22Rv1 (cell line): ENCODE results near the gene GHRHR.

Experiments
- ZFX ChIP-seq: fragments of 450-650 bp; IDR thresholded peaks from 2 replicates; pipeline ENCODE4 v1.6.1; 2017; ENCODE audit warnings: antibody characterized with exemption, borderline replicate concordance
- TF ChIP-seq, protein P1 (sequence below): fragments of 450-650 bp; IDR thresholded peaks from 2 replicates; pipeline ENCODE4 v1.5.1; 2017; ENCODE audit warnings: mild to moderate bottlenecking

DNA sequence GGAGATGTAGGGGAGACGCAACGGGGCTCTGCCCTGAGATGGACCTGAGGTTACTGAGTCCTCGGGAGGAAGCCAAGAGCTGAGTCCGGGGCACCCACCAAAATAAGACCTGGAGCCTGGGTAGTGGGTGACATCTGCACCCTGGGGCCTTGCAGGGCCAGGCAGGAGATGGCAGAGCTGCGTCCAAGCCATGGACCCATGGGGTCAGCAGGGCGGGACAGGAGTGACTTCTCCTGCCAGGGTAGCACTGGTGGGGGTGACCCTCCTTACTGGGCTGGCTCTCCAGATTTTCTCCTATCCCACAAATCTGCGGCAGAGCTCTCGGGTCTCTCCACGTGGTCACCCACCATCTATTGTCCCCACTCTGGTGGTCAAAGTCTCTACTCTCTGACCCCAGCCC, 2.1 kb downstream of the GHRHR start:
- TF ChIP-seq, protein P1, sequence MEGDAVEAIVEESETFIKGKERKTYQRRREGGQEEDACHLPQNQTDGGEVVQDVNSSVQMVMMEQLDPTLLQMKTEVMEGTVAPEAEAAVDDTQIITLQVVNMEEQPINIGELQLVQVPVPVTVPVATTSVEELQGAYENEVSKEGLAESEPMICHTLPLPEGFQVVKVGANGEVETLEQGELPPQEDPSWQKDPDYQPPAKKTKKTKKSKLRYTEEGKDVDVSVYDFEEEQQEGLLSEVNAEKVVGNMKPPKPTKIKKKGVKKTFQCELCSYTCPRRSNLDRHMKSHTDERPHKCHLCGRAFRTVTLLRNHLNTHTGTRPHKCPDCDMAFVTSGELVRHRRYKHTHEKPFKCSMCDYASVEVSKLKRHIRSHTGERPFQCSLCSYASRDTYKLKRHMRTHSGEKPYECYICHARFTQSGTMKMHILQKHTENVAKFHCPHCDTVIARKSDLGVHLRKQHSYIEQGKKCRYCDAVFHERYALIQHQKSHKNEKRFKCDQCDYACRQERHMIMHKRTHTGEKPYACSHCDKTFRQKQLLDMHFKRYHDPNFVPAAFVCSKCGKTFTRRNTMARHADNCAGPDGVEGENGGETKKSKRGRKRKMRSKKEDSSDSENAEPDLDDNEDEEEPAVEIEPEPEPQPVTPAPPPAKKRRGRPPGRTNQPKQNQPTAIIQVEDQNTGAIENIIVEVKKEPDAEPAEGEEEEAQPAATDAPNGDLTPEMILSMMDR = no peak
- no peak for TF ChIP-seq ZFX
